H1 (cell line): ENCODE measurements around the gene C14orf119. TPM values are rescaled to one million over a fixed set of nuclear protein-coding genes. Genes with fewer than 3 reads are reported as not detected.

Source experiments
- CTCF ChIA-PET: fragments of 300-600 bp; sonication (Branson Sonifier 250); formaldehyde crosslinking; loops from one replicate; lab custom pipeline; 2021; ENCODE audit not compliant: partially characterized antibody; lab: Charles Lee
- POLR2A ChIA-PET: fragments of 300-600 bp; sonication (Branson Sonifier 250); formaldehyde crosslinking; loops from one replicate; lab custom pipeline; 2021; ENCODE audit warnings: inconsistent platforms; ENCODE audit not compliant: partially characterized antibody; lab: Charles Lee
- DNase-seq, 2 experiments: peaks; one replicate each; pipeline versions ENCODE4 v3.0.0 to v3.0.0-alpha.2; 2010 to 2022; ENCODE audit warnings: low spot score in 2 of 2, low read depth in 1 of 2, mixed read lengths in 1 of 2
- FAIRE-seq: peaks from 2 replicates; lab custom pipeline; 2011; peaks lifted over from hg19 to GRCh38; lab: Jason Lieb, UNC
- H2AFZ ChIP-seq: 2 replicates; pipeline ENCODE4 v1.8.1; 2012; ENCODE audit warnings: low read length, inconsistent platforms
- H2AK5ac ChIP-seq: 2 replicates; pipeline ENCODE4 v1.6.1; 2013; ENCODE audit warnings: low read depth, low read length
- H2BK120ac ChIP-seq: replicated peaks from 2 replicates; pipeline ENCODE3; 2013; ENCODE audit warnings: low read depth, low read length, inconsistent platforms
- H2BK12ac ChIP-seq: 2 replicates; pipeline ENCODE4 v1.6.1; 2013; ENCODE audit warnings: low read depth, low read length
- H2BK15ac ChIP-seq: 2 replicates; pipeline ENCODE4 v1.6.1; 2013; ENCODE audit warnings: low read length
- H2BK20ac ChIP-seq: 2 replicates; pipeline ENCODE4 v1.6.1; 2013; ENCODE audit warnings: low read length
- H2BK5ac ChIP-seq: 2 replicates; pipeline ENCODE4 v1.6.1; 2013; ENCODE audit warnings: low read depth, low read length
- H3K14ac ChIP-seq: 2 replicates; pipeline ENCODE4 v1.6.1; 2013; ENCODE audit warnings: inconsistent platforms; ENCODE audit not compliant: insufficient read length
- H3K18ac ChIP-seq: 2 replicates; pipeline ENCODE4 v1.6.1; 2013; ENCODE audit warnings: low read length; ENCODE audit errors: extremely low read depth
- H3K23ac ChIP-seq: 2 replicates; pipeline ENCODE4 v1.6.1; 2013; ENCODE audit warnings: inconsistent platforms; ENCODE audit not compliant: insufficient read length
- H3K23me2 ChIP-seq: 2 replicates; pipeline ENCODE4 v1.6.1; 2013; ENCODE audit warnings: low read depth, low read length
- H3K27ac ChIP-seq: 2 replicates; pipeline ENCODE4 v1.6.1; 2011; ENCODE audit warnings: low read depth, low read length, inconsistent platforms
- H3K27me3 ChIP-seq, 4 experiments: replicated peaks in 1 of 4; 1 replicate in 1 of 4; 2 replicates in 3 of 4; pipeline versions ENCODE4 v1.6.1 to v1.8.1; 2011 to 2013; ENCODE audit warnings: low read length in 3 of 4, mild to moderate bottlenecking in 3 of 4, inconsistent platforms in 2 of 4, mixed read lengths in 2 of 4, moderate library complexity in 1 of 4; ENCODE audit not compliant: control insufficient read depth in 3 of 4, insufficient read depth in 3 of 4; ENCODE audit errors: extremely low read depth in 1 of 4
- H3K36me3 ChIP-seq, 4 experiments: 2 replicates each; pipeline versions ENCODE4 v1.6.1 to v1.8.1; 2011 to 2013; ENCODE audit warnings: mild to moderate bottlenecking in 4 of 4, low read length in 3 of 4, moderate library complexity in 2 of 4, control low read depth in 1 of 4, inconsistent platforms in 1 of 4; ENCODE audit not compliant: insufficient read depth in 4 of 4, control insufficient read depth in 2 of 4
- H3K4ac ChIP-seq: replicated peaks from 2 replicates; pipeline ENCODE3; 2013; ENCODE audit warnings: low read length, low read depth, mixed read lengths, inconsistent platforms; ENCODE audit not compliant: insufficient read length
- H3K4me1 ChIP-seq, 4 experiments: replicated peaks in 1 of 4; 1 replicate in 1 of 4; 2 replicates in 3 of 4; pipeline versions ENCODE4 v1.6.1 to v1.8.1; 2011 to 2013; ENCODE audit warnings: low read length in 3 of 4, inconsistent platforms in 2 of 4, mixed read lengths in 1 of 4; ENCODE audit not compliant: insufficient read depth in 4 of 4, control insufficient read depth in 3 of 4
- H3K4me2 ChIP-seq, 2 experiments: 2 replicates each; pipeline versions ENCODE4 v1.6.1 to v1.8.1; 2011 to 2013; ENCODE audit warnings: low read depth in 2 of 2, low read length in 2 of 2, control low read depth in 1 of 2, inconsistent platforms in 1 of 2, mild to moderate bottlenecking in 1 of 2; ENCODE audit not compliant: insufficient read depth in 1 of 2
- H3K4me3 ChIP-seq, 4 experiments: fragments of 200-600, 300-600 bp in 1 of 4; sonication (generic), shearing (Covaris generic), sonication (Bioruptor Twin) in 1 of 4; 2 replicates each; pipeline versions ENCODE4 v1.5.1 to v1.8.1; 2011 to 2016; ENCODE audit warnings: low read length in 4 of 4, low read depth in 3 of 4, control low read depth in 2 of 4, inconsistent platforms in 2 of 4, mild to moderate bottlenecking in 2 of 4, mixed read lengths in 1 of 4, moderate library complexity in 1 of 4; ENCODE audit not compliant: insufficient read depth in 2 of 4; ENCODE audit errors: extremely low read depth in 1 of 4
- H3K56ac ChIP-seq: replicated peaks from 2 replicates; pipeline ENCODE3; 2013; ENCODE audit warnings: low read depth, mild to moderate bottlenecking, mixed read lengths, low read length, inconsistent platforms; ENCODE audit not compliant: insufficient read length
- H3K79me1 ChIP-seq: 2 replicates; pipeline ENCODE4 v1.6.1; 2013; ENCODE audit warnings: low read depth, low read length, control low read depth
- H3K79me2 ChIP-seq, 2 experiments: 2 replicates each; pipeline versions ENCODE4 v1.6.1 to v1.8.1; 2012 to 2013; ENCODE audit warnings: low read length in 2 of 2, mild to moderate bottlenecking in 2 of 2, inconsistent platforms in 1 of 2; ENCODE audit not compliant: insufficient read depth in 2 of 2, control insufficient read depth in 1 of 2
- H3K9ac ChIP-seq, 4 experiments: replicated peaks in 1 of 4; 1 replicate in 1 of 4; 2 replicates in 3 of 4; pipeline versions ENCODE4 v1.6.1 to v1.8.1; 2011 to 2013; ENCODE audit warnings: low read depth in 3 of 4, low read length in 3 of 4, control low read depth in 2 of 4, mild to moderate bottlenecking in 2 of 4, moderate library complexity in 2 of 4, inconsistent platforms in 1 of 4; ENCODE audit errors: extremely low read depth in 1 of 4
- H3K9me3 ChIP-seq, 2 experiments: 2 replicates each; pipeline versions ENCODE4 v1.6.1 to v1.8.1; 2012 to 2013; ENCODE audit warnings: mild to moderate bottlenecking in 2 of 2, moderate library complexity in 2 of 2, control low read depth in 1 of 2, inconsistent platforms in 1 of 2, low read depth in 1 of 2, low read length in 1 of 2, mixed read lengths in 1 of 2; ENCODE audit not compliant: insufficient read depth in 2 of 2
- H4K20me1 ChIP-seq, 2 experiments: replicated peaks in 1 of 2; 2 replicates each; pipeline versions ENCODE3 to v1.8.1; 2011 to 2013; ENCODE audit warnings: inconsistent platforms in 2 of 2, low read length in 2 of 2, mild to moderate bottlenecking in 1 of 2; ENCODE audit not compliant: insufficient read depth in 2 of 2, control insufficient read depth in 1 of 2
- H4K5ac ChIP-seq: 2 replicates; pipeline ENCODE4 v1.6.1; 2013; ENCODE audit warnings: low read length, low read depth, mixed read lengths, inconsistent platforms; ENCODE audit not compliant: insufficient read length
- H4K8ac ChIP-seq: 2 replicates; pipeline ENCODE4 v1.8.0; 2013; ENCODE audit warnings: mild to moderate bottlenecking, moderate library complexity, low read length, inconsistent platforms; ENCODE audit not compliant: insufficient read depth; ENCODE audit errors: extremely low read depth
- H4K91ac ChIP-seq: replicated peaks from 2 replicates; pipeline ENCODE3; 2013; ENCODE audit warnings: low read length, mixed read lengths, inconsistent platforms; ENCODE audit not compliant: insufficient read length
- ATF3 ChIP-seq: IDR thresholded peaks from 2 replicates; pipeline ENCODE4 v1.6.1; 2011; ENCODE audit warnings: low read depth, mild to moderate bottlenecking, low read length; ENCODE audit not compliant: insufficient read depth
- BCL11A ChIP-seq, 2 experiments: IDR thresholded peaks; one replicate each; pipeline ENCODE4 v1.6.1; 2011; ENCODE audit warnings: low read depth in 2 of 2, low read length in 2 of 2, mild to moderate bottlenecking in 2 of 2
- E2F6 ChIP-seq: IDR thresholded peaks from 2 replicates; pipeline ENCODE4 v1.6.1; 2012; ENCODE audit warnings: inconsistent platforms
- EGR1 ChIP-seq: IDR thresholded peaks from 2 replicates; pipeline ENCODE4 v1.6.1; 2011; ENCODE audit warnings: low read depth, low read length, borderline replicate concordance
- GABPA ChIP-seq: IDR thresholded peaks from 2 replicates; pipeline ENCODE4 v1.6.1; 2011; ENCODE audit warnings: mild to moderate bottlenecking, low read length, moderate library complexity, borderline replicate concordance; ENCODE audit not compliant: insufficient read depth
- POLR2A ChIP-seq, 2 experiments: IDR thresholded peaks; 1 replicate in 1 of 2; 2 replicates in 1 of 2; pipeline ENCODE4 v1.6.1; 2011; ENCODE audit warnings: low read depth in 2 of 2, low read length in 2 of 2, mild to moderate bottlenecking in 2 of 2; ENCODE audit errors: control extremely low read depth in 1 of 2
- POLR2AphosphoS5 ChIP-seq: IDR thresholded peaks from 2 replicates; pipeline ENCODE4 v1.6.1; 2011; ENCODE audit warnings: low read depth, low read length
- SP1 ChIP-seq: IDR thresholded peaks from 2 replicates; pipeline ENCODE4 v1.6.1; 2011; ENCODE audit warnings: low read depth, low read length
- TAF7 ChIP-seq: optimal IDR thresholded peaks from 2 replicates; pipeline ENCODE3; 2011; ENCODE audit warnings: low read depth, mild to moderate bottlenecking, inconsistent platforms, low read length, moderate library complexity, borderline replicate concordance
- TCF12 ChIP-seq: IDR thresholded peaks from 2 replicates; pipeline ENCODE4 v1.6.1; 2011; ENCODE audit warnings: low read depth, mild to moderate bottlenecking, low read length
- TEAD4 ChIP-seq: IDR thresholded peaks from 2 replicates; pipeline ENCODE4 v1.6.1; 2012; ENCODE audit warnings: low read depth, low read length, inconsistent platforms, mixed read lengths
- WGBS, 2 experiments: shearing (Covaris generic) in 1 of 2; methylation state at CpG; one replicate each; pipeline versions ENCODE4 v1.1.6 to v1.1.7; 2013 to 2015; ENCODE audit warnings: low lambda C conversion rate in 2 of 2, mixed read lengths in 2 of 2, inconsistent platforms in 1 of 2, low coverage in 1 of 2, missing lambda C conversion rate in 1 of 2; ENCODE audit not compliant: insufficient replicate concordance in 2 of 2, insufficient coverage in 1 of 2, insufficient read length in 1 of 2; ENCODE audit errors: extremely low coverage in 1 of 2, missing lambda C conversion rate in 1 of 2; 5-methylcytosine and 5-hydroxymethylcytosine counted together
- polyA plus RNA-seq, 7 experiments: library from polyadenylated mRNA; depleted of rRNA in 3 of 7; stranded (reverse) in 5 of 7; unstranded in 2 of 7; fragments of >200 nt in 5 of 7; fragments of 200-250 nt in 2 of 7; gene quantifications; 1 replicate in 5 of 7; 2 replicates in 1 of 7; 4 replicates in 1 of 7; pipeline versions ENCODE4 v1.2.1 to v1.2.3, GENCODE V29; 2011 to 2013; ENCODE audit warnings: missing spikeins in 2 of 7, mixed read lengths in 2 of 7
- total RNA-seq: library from RNA; stranded (reverse); fragmentation: NEBNext Ultra II Directional; extraction: Animal tissue kit (Norgen Biotek cat#: 25700); gene quantifications from 2 replicates; pipeline ENCODE4 v1.2.1, GENCODE V29; 2021

The C14orf119 gene
- total and polyA plus RNA-seq, 2 of the 8 experiments (the other 6 are each of a cell fraction or from before 2014, with no cell fraction given) = 78.1 to 94.0 TPM

- DNase-seq (peak; percentile 82 to 83), FAIRE-seq (no peak)
- Histone ChIP-seq H2BK15ac (no peak overlapping the region), H2BK120ac (no peak overlapping the region), H2BK12ac (no peak overlapping the region; the same call in 1 of the 2 replicates), H3K23ac (no peak overlapping the region), H3K9me3 (no peaks in the 10 kb centered on the region), H3K27ac (peak overlapping the region; percentile 86), H3K79me1 (peaks cover 5% of the 10 kb centered on the region), H3K4me2 (peak overlapping the region; percentile 92 to 99), H2BK5ac (peak overlapping the region; percentile 86), H3K56ac (peak overlapping the region; percentile 48), H2AK5ac (no peak overlapping the region; the same call in 1 of the 2 replicates), H3K4me1 (peaks cover 5 to 25% (median 15%) of the 10 kb centered on the region in 4 experiments; a peak in 6 of 7 replicates), H4K91ac (no peak overlapping the region), H3K23me2 (peaks cover 14% of the 10 kb centered on the region), H3K36me3 (peaks cover 17 to 55% (median 38%) of the 10 kb centered on the region in 4 experiments), H2AFZ (no peak overlapping the region), H3K4me3 (peak overlapping the region; percentile 76 to 98 (median 89)), H3K9ac (peak overlapping the region; percentile 59 to 97 (median 90)), H3K18ac (peak overlapping the region; percentile 99), H4K20me1 (peaks cover 14 to 16% of the 10 kb centered on the region in 2 experiments), H2BK20ac (no peak overlapping the region), H3K4ac (peak overlapping the region; percentile 35), H3K27me3 (no peaks in the 10 kb centered on the region), H3K14ac (no peak overlapping the region), H4K5ac (peak overlapping the region; percentile 55), H4K8ac (peak overlapping the region; percentile 30; the same call in 1 of the 2 replicates), H3K79me2 (peaks cover 25 to 52% of the 10 kb centered on the region in 2 experiments)
- CTCF ChIA-PET = interaction anchor here (0.6 to 3.0 kb wide), 16 partner anchors 9 to 1038 kb away, joined by 3 to 15 read pairs (median 3); partner anchors contain the start of gene CDH24
- POLR2A ChIA-PET = interaction anchor here (0.7 to 4.0 kb wide), 31 partner anchors 8 to 235 kb away, joined by 3 to 37 read pairs (median 5); partner anchors contain the start of genes ACIN1, AJUBA, BCL2L2 and C14orf119
- 5 to 100% methylated on average over 1 to 14 of the region's 14 CpGs for WGBS, 2 experiments
- TF ChIP-seq EGR1 (peak; percentile 67; the same call in 1 of the 2 replicates), TCF12 (0 out of 2 replicates have a peak, but pooled peaks have one; percentile 20), ATF3 (no peak), BCL11A (IDR thresholded peaks at IDR 0.05; ENCODE audit: low read depth in 2 of 2, low read length in 2 of 2) (no peak), TAF7 (peak; percentile 80), GABPA (no peak), TEAD4 (no peak), E2F6 (no peak), SP1 (no peak), POLR2AphosphoS5 (peak; percentile 88), POLR2A (IDR thresholded peaks at IDR 0.05; ENCODE audit: control extremely low read depth in 1 of 2, low read depth in 2 of 2, low read length in 2 of 2) (peak; percentile 66 to 81)
Observed at GRCh38 chr14:23071244-23071920, 23.9 kb upstream of the C14orf119 start.
